Upper lobe of left lung (tissue), 6 donors: Measurements from ENCODE around the gene ATP13A2. TPM values are rescaled to one million over a fixed set of nuclear protein-coding genes. Genes with fewer than 3 reads are reported as not detected.

Experiments
- ATAC-seq, 2 donors: fragments of 200-7000 bp; cut with Tn5 transposase; one replicate each; pipeline ENCODE4 v1.9.1; 2022; ENCODE audit warnings: mild to moderate bottlenecking in 2 of 2, moderate library complexity in 2 of 2; ENCODE audit not compliant: low FRiP score in 2 of 2
- DNase-seq, 2 donors: peaks; one replicate each; pipeline ENCODE4 v3.0.0-alpha.2; 2019 to 2020
- H3K27ac ChIP-seq, 4 donors: fragments of 200-600 bp; sonication (generic); one replicate each; pipeline ENCODE4 v1.5.1; 2016 to 2019
- H3K27me3 ChIP-seq, 4 donors: fragments of 200-600 bp; sonication (generic); one replicate each; pipeline ENCODE4 v1.5.1; 2017 to 2019
- H3K36me3 ChIP-seq, 4 donors: fragments of 200-600 bp; sonication (generic); one replicate each; pipeline ENCODE4 v1.5.1; 2016 to 2019
- H3K4me1 ChIP-seq, 4 donors: fragments of 200-600 bp; sonication (generic); one replicate each; pipeline ENCODE4 v1.5.1; 2018 to 2019
- H3K4me3 ChIP-seq, 4 donors: fragments of 200-600 bp; sonication (generic); one replicate each; pipeline ENCODE4 v1.5.1; 2017 to 2019; ENCODE audit warnings: mild to moderate bottlenecking in 2 of 4, moderate library complexity in 1 of 4
- H3K9me3 ChIP-seq, 4 donors: fragments of 200-600 bp; sonication (generic); one replicate each; pipeline ENCODE4 v1.5.1; 2018 to 2019
- EP300 ChIP-seq, 4 donors: sonication (generic); formaldehyde crosslinking; IDR thresholded peaks; one replicate each; pipeline ENCODE4 v1.5.1; 2017; ENCODE audit warnings: antibody characterized with exemption in 4 of 4, control low read depth in 2 of 4
- POLR2A ChIP-seq, 4 donors: fragments of 450-650 bp; IDR thresholded peaks; one replicate each; pipeline ENCODE4 v1.5.1; 2016 to 2017; ENCODE audit warnings: antibody characterized with exemption in 4 of 4, mild to moderate bottlenecking in 2 of 4
- POLR2AphosphoS5 ChIP-seq, 2 donors: sonication (generic); formaldehyde crosslinking; IDR thresholded peaks; one replicate each; pipeline ENCODE4 v1.5.1; 2017; ENCODE audit warnings: antibody characterized with exemption in 2 of 2
- WGBS, 2 donors: methylation state at CpG; one replicate each; pipeline ENCODE4 v1.1.5; 2017 to 2018; 5-methylcytosine and 5-hydroxymethylcytosine counted together
- total RNA-seq, 6 donors: library from RNA; depleted of rRNA in 4 of 6; stranded (reverse); fragments of >200 nt in 4 of 6; gene quantifications; one replicate each; pipeline versions ENCODE4 v1.1.0 to v1.2.1, GENCODE V29; 2016 to 2021
- TF ChIP-seq, protein P1 (sequence below), 6 experiments: fragments of 450-650 bp in 4 of 6; fragments of 200-600 bp in 2 of 6; sonication (generic) in 2 of 6; IDR thresholded peaks; one replicate each; pipeline ENCODE4 v1.5.1; 2016 to 2019; ENCODE audit warnings: antibody characterized with exemption in 6 of 6
- donor health status: DM: no; HTN: no; CAD: no; lungs with moderate emphysema.
- donor health status: DM: no; HTN: yes; CAD: no; lungs with severe emphysema.

ATP13A2 gene
- total RNA-seq, 6 donors from 2014 or later: 39.2 to 110 (median 66.5) TPM

DNA sequence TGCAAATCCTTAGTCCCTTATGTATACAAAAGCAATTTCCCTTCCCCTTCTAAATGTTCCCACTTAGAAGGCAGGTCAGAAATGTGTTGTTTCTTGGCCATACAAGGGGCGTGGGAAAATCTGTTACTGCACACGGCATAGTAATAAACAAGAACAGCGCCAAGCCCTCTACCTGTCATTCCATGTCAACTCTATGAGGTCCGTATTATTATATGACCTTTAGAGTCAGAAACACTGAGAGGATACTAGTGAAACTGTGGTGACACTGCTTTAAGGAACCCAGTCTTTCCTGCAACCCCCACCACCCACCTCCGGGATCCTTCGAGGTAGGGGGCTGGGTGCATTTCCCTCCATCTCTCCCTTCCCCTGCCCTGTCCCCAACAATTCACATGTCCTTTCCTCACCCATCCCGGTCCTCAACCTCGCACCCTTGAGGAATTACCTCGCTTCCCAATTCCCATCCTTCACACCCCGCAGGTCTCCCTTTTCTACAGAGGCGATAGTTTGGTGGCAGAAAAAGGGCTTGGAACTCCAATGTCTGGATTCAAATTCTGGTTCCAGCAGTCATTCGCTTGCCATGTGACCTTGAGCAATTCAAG lies 41.5 kb upstream of the ATP13A2 start:
- peaks cover 14 to 26% (median 18%) of the 10 kb centered on the region in 4 donors for H3K4me1 ChIP-seq
- DNase-seq (no peak), ATAC-seq (no peak)
- peak overlapping the region; percentile 84 to 94 (median 89) for H3K27ac ChIP-seq
- no peaks in the 10 kb centered on the region for H3K9me3 ChIP-seq
- peak overlapping the region; percentile 65 to 98 (median 94) for H3K4me3 ChIP-seq
- TF ChIP-seq EP300 (IDR thresholded peaks at IDR 0.05) (no peak), POLR2AphosphoS5 (IDR thresholded peaks at IDR 0.05) (no peak), POLR2A (IDR thresholded peaks at IDR 0.05) (no peak)
- TF ChIP-seq, protein P1, sequence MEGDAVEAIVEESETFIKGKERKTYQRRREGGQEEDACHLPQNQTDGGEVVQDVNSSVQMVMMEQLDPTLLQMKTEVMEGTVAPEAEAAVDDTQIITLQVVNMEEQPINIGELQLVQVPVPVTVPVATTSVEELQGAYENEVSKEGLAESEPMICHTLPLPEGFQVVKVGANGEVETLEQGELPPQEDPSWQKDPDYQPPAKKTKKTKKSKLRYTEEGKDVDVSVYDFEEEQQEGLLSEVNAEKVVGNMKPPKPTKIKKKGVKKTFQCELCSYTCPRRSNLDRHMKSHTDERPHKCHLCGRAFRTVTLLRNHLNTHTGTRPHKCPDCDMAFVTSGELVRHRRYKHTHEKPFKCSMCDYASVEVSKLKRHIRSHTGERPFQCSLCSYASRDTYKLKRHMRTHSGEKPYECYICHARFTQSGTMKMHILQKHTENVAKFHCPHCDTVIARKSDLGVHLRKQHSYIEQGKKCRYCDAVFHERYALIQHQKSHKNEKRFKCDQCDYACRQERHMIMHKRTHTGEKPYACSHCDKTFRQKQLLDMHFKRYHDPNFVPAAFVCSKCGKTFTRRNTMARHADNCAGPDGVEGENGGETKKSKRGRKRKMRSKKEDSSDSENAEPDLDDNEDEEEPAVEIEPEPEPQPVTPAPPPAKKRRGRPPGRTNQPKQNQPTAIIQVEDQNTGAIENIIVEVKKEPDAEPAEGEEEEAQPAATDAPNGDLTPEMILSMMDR (IDR thresholded peaks at IDR 0.05): no peak
- WGBS, 2 donors: 6 to 9% methylated on average over 12 of the region's 12 CpGs
- H3K36me3 ChIP-seq: peaks cover 6 to 22% (median 13%) of the 10 kb centered on the region in 4 donors
- H3K27me3 ChIP-seq: no peaks in the 10 kb centered on the region

GRCh38 chr1:17052641-17053040 lies 40.9 kb upstream of the ATP13A2 start:
- ATAC-seq (no peak), DNase-seq (no peak)
- Histone ChIP-seq H3K36me3 (peaks cover 6 to 22% (median 13%) of the 10 kb centered on the region in 4 donors), H3K4me3 (peak overlapping the region in 3 of 4 donors; percentile 65 to 98 (median 90)), H3K9me3 (no peaks in the 10 kb centered on the region), H3K4me1 (peaks cover 14 to 26% (median 18%) of the 10 kb centered on the region in 4 donors), H3K27me3 (no peaks in the 10 kb centered on the region), H3K27ac (peak overlapping the region in 2 of 4 donors; percentile 84 to 94)
- TF ChIP-seq POLR2A (IDR thresholded peaks at IDR 0.05): no peak
- no peak for TF ChIP-seq POLR2AphosphoS5 (IDR thresholded peaks at IDR 0.05)

- Histone ChIP-seq H3K9me3 (no peaks in the 10 kb centered on the region), H3K36me3 (peaks cover 6 to 22% (median 13%) of the 10 kb centered on the region in 4 donors), H3K4me3 (no peak overlapping the region), H3K4me1 (peaks cover 14 to 26% (median 18%) of the 10 kb centered on the region in 4 donors), H3K27ac (no peak overlapping the region), H3K27me3 (no peaks in the 10 kb centered on the region)
- TF ChIP-seq POLR2AphosphoS5 (IDR thresholded peaks at IDR 0.05) (no peak), POLR2A (IDR thresholded peaks at IDR 0.05) (no peak)
- WGBS, 2 donors: 71% methylated on average over 1 of the region's 1 CpG
- ATAC-seq (no peak), DNase-seq (no peak)
Observed at GRCh38 chr1:17052038-17052437, 40.3 kb upstream of the ATP13A2 start.

DNA sequence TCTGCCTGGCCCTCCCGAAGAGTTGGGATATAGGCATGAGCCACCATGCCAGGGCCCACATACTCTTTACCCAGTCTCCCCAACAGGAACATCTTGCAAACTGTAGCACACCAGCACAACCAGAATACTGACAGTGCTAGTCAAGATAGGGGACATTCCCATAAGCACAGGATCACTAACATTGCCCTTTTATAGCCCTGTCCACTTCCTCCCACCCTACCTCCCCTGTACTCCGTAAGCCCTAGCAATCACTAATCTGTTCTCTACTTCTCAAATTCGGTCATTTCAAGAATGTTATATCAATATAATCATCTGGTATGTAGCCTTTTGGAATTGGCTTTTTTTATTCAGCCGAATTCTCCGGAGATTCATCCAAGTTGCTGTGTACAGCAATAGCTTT lies 36.2 kb upstream of the ATP13A2 start:
- peaks cover 13 to 43% (median 29%) of the 10 kb centered on the region in 4 donors for H3K36me3 ChIP-seq
- WGBS, 2 donors: 91 to 95% methylated on average over 5 of the region's 5 CpGs

GRCh38 chr1:17046334-17046657 lies 34.6 kb upstream of the ATP13A2 start:
- Histone ChIP-seq H3K27me3 (no peaks in the 10 kb centered on the region), H3K9me3 (no peaks in the 10 kb centered on the region), H3K27ac (peak overlapping the region in 1 of 4 donors; percentile 64), H3K36me3 (peaks cover 13 to 56% (median 39%) of the 10 kb centered on the region in 4 donors), H3K4me1 (peaks cover 9 to 16% (median 14%) of the 10 kb centered on the region in 4 donors), H3K4me3 (no peak overlapping the region)
- 59 to 67% methylated on average over 3 of the region's 3 CpGs for WGBS, 2 donors
- DNase-seq (no peak), ATAC-seq (no peak)
- no peak for TF ChIP-seq POLR2AphosphoS5 (IDR thresholded peaks at IDR 0.05)
- no peak for TF ChIP-seq POLR2A (IDR thresholded peaks at IDR 0.05)
- TF ChIP-seq, protein P1 (IDR thresholded peaks at IDR 0.05): no peak
- TF ChIP-seq EP300 (IDR thresholded peaks at IDR 0.05): no peak

More for the DNA sequence above, 36.2 kb upstream of the ATP13A2 start:
- ATAC-seq: no peak
- peaks cover 20 to 32% (median 24%) of the 10 kb centered on the region in 4 donors for H3K4me1 ChIP-seq
- DNase-seq: no peak
- TF ChIP-seq, protein P1 (IDR thresholded peaks at IDR 0.05): no peak
- no peak for TF ChIP-seq EP300 (IDR thresholded peaks at IDR 0.05)
- no peak for TF ChIP-seq POLR2AphosphoS5 (IDR thresholded peaks at IDR 0.05)
- no peak for TF ChIP-seq POLR2A (IDR thresholded peaks at IDR 0.05)
- H3K9me3 ChIP-seq: no peaks in the 10 kb centered on the region
- H3K4me3 ChIP-seq: no peak overlapping the region
- H3K27ac ChIP-seq: no peak overlapping the region
- H3K27me3 ChIP-seq: no peaks in the 10 kb centered on the region
